ENCODE data around the gene GDF15.
A peak's percentile ranks its signal among the peaks of the same experiment; 100 is the strongest.

GDF15 gene

DNA sequence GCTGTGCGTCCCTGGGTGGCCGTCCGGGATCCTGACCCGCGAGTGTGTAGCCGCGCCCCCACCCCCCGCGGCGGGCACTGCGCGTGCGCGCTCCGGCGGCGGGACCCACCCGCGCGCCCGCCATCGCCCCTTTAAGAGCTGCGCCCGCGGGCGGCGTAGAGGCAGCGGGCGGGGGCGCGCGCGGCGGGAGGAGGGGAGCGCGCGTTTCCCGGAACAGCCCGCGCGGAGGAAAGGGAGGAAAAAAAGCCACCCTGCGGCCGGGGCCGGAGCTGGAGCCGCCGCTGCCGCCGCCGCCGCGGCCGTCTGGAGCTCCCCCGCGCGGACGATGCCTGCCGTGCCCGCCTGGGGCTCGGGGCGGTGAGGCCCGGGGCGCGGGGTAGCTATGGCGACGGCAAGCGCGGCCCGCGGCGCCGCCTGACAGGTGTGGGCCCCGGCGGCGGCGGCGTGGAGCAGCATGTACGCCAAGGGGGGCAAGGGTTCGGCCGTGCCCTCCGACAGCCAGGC lies 33.3 kb downstream of the GDF15 start, which contains the start of gene SSBP4:
SSBP4 (plus strand) TSS at position 204 of the 504 bp plus-strand sequence; CDS start at position 455, 251 bp downstream.
- DNase-seq (ENCODE audit: low spot score) = peak; percentile 91

DNA sequence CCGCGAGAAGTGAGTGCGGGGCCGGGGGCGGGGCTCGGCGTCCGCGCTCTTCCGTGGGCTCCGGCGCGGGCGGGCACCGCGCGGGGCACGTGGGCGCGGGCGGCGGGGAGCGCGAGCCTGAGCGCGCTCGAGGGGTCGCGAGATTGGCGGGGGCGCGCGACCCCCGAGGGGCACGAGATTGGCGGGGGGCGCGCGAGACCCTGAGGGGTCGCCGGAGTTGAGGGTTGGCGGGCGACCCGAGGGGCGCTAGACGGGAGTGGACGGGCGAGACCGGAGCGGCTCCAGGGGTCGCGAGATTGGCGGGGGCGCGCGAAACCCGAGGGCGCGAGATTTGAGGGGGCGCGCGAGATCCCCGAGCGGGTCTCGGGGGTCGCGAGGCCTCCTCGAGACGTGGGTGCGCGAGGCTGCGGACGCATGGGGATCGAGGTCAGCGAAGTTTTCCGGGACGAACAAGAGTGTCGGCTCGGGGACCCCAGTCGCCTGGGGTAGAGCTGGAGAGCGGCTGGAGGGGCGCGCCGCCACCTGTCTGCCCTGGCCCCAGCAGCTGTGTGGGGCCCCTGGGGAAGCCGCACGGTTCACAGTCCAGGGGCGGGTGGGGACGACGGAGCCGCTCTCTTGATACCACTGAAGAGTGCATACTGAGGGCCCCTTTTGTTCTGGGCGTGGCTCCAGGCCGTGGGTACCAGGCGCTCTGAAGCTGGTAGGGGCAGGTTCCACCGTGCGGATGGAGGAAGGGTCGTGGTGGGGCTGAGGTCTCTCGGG lies 33.9 kb downstream of the GDF15 start:
- no peak for DNase-seq (ENCODE audit: low spot score)

DNA sequence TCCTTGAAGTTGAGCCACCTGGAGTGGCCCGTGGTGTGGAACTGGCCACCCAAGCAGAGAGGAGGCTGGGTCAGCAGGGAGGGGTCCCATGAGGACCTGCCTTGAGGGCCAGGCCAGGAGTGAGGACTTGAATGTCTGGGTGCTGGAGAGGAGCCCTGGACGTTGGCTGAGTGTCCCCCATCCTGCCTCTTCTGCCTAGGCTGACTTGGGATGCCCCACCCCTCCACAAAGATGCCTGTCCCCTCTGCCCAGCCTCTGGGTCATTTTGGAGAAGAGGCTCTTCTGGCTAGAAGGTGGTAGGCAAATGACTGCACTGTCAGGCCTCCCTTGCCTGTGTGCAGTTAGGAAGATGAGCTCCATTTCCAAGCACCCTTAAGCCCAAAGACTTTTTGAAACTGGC lies 35.0 kb downstream of the GDF15 start:
- DNase-seq (ENCODE audit: low spot score) = no peak

DNA sequence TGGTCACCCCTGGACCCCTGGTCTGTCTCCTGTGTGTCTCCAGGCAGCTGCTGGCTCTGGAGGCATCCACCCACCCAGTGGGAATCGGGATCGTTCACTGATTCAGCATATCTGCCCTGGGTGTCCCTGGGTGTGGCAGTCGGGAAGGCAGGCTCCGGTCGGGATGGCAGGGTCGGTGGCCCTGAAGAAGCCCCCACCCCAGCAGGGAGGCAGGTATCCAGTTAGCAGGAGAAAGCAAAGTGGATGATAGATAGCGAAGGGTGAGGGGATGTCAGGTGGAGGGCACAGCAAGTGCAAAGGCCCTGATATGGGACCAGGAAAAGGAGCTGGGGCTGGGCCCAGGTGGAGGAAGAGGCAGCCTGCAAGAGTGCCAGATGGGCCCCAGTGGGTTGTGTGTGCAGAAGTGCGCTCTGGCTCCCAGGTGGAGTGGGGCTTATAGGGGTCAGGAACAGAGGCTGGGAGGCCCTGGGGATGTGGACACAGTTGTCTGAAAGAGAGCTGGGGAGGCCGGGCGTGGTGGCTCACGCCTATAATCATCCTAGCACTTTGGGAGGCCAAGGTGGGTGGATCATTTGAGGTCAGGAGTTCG lies 35.5 kb downstream of the GDF15 start:
- no peak for DNase-seq (ENCODE audit: low spot score)

DNA sequence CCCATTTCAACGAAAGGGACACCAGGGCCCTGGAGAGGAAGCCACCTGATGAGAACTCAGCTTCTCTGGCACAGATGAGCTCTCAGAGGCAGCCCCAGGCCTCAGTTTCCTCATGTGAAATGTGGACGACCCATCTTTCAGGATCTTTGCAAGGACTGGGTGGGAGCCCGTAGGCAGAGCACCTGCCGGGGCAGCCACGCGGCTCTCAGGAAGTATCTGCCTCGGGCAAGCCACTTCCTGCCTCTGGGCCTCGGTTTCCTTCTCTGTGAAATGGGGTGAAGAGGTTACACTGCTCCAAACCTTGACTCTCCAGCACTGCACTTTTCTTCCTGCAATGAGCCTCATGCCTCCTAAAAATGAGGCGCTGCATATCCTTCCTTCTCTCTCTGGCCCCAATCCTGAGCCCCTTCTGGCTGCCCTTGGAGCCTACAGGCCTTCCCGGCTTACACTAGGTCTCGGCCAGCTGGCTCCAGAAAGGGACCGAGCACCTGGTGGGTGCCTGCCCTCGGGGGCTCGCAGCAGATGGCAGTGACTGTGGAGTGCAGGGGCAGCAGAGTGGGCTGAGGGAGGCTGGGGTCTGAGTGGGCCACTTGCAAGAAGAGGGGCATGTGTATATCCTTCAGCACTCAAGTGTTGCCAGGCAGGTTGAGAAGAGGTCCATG lies 36.7 kb downstream of the GDF15 start:
- no peak for DNase-seq (ENCODE audit: low spot score)

DNA sequence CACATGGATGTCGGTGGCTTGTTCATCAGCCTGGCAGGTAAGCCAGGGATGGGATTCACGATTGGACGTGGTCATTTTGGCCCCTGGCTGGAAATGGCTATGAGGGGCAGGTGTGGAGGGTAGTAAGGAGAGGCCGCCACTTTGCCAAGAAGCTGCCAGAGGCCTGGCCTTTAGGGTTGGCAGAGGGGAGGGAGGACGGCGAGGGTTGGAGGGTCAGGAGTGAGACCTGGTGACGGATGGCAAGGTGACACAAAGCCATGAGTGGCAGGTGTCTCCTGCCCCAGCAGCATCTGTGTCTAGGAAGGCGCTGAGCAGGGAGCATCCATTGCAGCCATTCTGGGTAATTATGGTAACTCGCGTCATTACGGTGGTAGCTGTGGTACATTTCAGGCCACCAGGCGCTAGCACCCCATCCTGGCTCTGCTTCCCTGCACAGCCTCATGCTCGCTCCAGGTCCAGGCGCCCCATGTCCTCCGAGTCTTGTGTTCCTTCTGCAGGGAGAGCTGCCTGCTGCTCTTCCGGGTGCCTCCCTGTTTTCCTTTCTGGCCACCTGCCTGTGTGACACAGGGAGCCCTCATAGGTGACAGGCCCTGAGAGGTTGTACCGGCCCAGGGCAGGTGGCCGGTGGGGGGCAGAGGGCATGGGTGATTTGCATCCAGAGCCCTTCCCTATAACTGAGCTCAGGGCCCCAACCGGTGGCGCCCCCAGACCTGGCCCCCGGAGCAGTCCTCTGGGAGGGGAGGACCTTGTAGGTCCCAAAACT lies 37.5 kb downstream of the GDF15 start:
- no peak for DNase-seq (ENCODE audit: low spot score)

DNA sequence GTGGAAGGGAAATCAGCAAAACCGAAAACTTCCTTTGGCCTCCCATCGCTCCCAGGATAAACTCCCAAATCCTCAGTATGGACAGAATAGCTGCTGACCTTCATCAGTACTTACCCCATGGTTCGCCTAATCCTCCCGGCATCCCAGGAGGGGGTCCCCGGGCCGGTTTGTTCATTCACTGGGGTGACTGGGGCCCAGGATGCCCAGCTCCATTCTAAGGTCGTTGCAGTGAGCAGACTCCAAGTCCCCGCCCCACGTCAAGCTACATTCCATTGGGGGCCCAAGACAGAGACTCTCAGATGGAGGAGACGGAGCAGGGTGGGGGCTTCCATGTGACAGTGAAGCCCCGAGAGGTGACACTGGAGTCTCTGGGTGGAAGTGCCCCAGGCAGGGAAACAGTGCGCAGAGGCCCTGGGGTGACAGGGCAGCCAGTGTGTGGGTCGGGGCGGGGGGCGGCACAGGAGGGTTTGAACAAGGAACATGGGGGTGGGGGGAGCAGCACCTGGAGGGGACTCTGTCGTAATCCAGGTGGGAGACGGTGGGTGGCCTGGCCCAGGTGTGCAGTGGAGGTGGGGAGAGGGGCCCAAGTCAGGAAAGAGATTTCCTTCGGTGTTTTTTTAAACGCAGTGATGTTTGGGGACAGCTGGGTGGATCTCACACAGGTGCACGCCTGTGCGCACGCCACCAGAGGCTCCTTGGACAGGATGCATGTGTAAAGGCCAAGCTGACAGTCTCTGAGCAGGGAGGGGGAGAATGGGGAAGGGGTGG lies 38.3 kb downstream of the GDF15 start:
- no peak for DNase-seq (ENCODE audit: low spot score)

DNA sequence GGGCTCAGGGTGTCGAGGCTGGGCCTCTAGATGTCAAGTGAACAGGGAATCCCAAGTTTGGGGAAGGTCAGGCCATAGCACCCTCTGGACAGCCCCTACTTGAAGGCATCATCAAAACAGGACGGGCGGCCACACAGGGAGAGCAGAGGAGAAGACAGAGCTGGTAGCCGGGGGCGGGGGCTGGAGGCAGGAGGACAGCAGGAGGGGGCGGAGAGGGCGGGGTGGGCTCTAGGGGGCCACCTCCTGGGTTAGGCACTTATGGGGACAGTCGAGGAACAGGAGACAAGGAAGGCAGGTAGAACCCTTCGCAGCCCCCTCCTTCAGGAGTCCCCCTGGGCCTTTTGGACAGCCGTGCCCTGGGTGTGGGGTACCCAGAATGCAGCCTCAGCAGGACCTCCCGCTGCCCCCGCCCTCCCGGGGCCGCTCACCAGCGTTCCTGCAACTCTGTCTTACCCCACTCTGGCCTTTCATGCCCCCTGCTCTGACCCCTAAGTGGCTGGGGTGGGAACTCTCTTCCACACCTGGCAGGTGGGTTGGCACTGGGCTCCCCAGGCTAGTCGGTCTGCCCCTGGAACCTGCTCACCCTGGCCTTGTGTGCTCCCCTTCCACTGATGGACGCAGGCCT lies 39.0 kb downstream of the GDF15 start:
- DNase-seq (ENCODE audit: low spot score) = no peak

DNA sequence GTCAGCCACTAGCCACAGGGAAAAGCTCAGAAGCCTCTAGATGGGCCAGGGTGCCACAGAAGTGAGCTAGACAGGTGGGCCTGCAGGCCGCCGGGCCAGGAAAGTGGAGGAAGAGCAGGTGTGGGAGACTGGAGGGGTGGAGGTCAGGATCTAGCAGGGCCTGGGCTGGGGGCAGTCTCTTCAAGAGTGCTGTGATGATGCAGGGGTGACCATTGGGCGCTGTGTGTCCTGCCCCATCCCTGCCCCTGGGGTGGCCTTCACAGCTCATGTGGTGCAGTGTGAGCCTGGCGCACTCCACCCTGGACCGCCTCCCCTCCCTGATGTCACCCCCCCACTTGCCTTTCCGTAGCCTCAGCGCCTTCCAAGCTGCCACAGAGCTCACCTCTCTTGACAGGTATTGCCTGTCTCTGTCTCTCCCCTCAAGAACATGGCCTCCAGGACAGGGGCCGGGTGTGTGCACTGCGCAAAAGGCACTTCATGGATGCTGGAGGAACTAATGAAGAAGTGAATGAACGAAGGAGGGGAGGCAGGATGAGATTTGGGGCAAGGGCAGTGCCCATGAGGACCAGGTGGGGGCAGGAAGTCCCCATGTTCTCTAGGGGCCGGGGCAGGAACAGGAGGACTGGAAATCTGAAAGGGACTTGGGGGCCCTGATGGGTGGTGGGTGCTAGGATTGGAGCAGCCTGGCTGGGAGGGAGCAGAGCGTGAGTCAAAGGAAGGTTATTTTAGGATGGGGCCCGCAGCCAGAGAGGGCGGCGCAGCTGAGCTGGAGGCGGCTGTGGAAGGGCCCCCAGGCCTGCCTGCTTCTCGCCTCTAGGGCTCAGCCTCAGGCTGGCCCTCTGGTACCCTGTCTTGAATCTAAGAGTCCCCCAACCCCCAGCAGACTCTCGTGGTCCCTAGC lies 39.8 kb downstream of the GDF15 start:
- no peak for DNase-seq (ENCODE audit: low spot score)

DNA sequence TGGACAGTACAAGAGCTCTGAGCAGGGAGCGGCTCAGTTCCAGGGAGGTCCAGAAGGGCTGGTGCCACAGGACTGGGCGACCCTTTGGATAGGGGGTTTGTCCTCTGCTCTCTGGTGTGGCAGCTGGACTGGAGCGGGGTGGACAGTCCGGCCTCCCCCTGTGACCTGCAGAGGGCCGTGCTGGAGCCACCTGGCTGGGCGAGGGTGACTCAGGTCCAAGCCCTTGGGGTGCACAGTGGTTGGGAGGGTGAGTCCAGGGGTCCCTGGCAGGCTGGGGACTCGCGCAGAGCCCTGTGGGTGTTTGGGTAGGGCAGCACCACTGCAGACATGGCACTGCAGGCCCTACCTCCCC lies 40.4 kb downstream of the GDF15 start:
- DNase-seq (ENCODE audit: low spot score) = no peak

DNA sequence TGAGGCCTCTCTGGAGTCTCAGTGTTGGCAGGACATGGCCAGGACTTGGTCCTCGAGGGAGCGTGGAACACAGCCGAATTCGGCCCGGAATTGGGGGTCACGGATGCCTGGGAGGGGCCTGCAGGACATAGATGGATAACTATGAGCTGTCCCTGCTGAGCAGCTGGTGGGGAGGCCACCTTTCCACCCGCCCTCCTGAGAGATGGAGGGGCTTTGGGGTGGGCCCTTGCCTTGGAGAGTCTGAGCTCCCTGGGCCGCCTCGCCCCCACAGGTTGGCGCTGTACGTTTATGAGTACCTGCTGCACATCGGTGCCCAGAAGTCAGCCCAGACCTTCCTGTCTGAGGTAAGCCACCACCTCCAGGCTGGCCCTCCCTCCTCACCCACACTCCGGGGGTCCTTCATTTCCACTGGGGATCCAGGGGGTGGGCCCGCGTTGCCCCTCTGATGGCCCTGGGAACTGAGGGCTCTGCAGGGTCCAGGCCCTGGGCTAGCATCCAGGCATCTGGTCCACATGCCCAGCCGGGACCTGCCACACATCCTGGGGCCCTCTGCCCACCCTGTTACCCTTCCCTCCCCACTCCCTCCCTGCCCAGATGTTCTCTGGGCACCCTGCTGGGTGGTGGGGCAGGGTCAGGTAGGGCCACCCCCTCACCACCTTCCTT lies 41.3 kb downstream of the GDF15 start:
- DNase-seq (ENCODE audit: low spot score) = no peak

DNA sequence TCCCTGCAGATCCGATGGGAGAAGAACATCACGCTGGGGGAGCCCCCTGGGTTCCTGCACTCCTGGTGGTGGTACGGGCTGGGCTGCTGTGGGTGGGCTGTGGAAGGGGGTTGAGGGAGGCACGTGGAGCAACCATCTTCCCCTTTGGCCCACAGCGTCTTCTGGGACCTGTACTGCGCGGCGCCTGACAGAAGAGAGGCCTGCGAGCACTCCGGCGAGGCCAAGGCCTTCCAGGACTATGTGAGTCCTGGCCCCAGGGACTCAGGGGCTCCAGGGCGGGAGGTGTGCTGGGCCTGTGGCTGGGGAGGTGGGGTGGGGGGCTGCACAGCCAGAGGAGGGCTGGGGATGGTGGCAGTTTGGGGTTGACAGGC lies 41.8 kb downstream of the GDF15 start:
- DNase-seq (ENCODE audit: low spot score) = no peak

DNA sequence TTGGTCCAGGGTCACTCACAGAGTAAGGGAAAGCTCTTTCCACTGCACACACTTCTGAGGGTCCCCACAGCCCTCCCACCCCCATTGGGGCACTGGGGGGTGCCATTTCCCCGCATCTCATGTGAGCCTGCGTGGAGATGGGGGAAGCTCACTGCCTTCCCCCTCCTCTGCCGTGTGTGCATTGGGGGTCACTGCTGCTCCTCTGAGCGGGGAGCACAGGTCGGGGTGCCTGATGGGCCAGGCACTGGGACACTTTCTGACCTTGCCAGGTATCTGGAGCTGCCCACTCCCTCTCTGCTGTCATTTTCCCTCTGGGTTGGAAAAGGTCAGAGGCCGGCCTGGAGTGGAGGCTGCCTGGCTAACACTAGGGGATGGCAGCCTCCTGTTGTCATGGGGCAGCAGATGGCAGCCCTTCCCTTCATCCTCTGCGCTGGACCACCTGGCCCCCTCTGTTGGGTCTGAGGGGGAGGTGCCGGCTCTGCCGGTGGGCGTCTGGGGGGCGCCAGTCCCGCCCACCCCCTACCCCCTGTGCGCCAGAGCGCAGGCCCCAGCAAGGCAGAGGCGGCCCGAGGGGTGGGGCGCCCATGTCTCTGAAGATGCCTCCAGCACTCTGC lies 42.3 kb downstream of the GDF15 start:
- no peak for DNase-seq (ENCODE audit: low spot score)

DNA sequence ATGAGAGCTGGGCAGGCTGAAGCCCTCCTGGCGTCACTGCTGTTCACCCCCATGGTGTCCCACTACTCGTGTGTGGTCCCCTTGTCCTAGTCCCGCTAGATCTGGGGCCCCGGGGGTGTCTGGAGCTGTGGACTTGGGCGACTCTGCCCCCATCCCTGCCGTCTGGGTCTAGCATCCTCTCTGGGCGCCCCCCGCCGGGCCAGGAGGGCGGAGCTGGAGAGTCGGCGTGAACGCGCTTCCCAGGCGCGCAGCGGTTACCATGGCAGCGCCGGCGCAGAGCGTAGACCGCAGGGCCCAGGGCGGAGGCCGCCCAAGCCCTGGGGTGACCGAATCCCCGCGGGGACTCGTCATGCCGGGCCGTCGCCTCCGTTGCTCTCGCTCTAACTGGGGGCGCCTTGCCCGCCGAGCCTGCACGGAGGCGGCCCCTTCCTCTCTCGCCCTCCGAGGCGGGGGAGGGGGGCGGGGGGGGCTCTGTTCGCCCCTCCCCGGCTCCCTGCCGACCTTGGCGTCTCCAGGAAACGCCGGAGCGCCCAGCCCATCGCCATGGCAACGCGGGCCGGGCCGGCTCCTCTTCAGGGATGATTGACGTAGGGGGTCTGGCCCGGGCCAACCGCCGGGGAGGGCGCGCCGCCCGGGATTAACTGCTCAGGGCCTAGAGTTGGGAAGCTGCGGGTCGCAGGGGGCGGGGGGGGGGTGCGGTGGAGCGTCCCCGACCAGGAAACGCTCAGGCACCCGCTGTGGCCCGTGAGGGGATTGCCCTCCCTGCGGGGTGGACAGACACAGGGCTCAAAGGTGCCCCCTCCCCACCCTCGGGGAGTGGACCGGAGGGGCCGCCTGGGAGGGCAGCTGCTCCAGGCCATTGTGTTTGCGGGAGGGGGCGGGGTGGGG lies 43.1 kb downstream of the GDF15 start:
- peak; percentile 86 for DNase-seq (ENCODE audit: low spot score)

DNA sequence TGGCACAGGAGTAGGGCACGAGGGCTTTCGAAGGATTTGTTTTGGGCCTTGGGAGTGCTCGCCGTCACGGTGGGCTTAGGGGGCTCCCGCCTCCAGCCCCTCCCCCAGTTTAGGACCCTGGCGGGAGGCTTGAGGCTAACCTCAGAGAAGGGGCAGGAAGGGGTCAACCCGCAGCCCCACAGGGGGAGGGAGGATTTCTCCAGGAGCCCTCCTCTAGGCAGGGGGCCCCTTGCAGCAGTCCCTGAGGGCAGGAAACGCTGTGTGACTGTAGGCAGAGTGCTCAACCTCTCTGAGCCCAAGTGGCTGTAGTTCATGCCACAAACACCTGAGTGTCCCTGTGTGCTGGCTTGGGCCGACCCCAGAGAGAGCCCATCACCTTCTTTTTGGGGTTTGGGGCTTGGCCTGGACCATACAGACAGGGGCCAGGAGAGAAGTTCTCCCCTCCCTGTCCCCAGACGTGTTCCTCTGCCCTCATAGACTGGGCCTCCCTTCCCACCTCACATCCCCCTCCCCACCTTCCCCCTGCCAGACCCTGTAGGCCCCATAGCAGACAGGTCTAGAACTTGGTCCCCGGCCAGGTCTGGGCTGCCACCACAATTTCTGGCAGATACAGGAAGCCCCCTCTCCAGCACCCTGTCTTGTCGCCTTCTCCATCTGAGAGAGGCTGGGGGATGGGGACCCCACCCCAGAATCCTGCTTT lies 43.9 kb downstream of the GDF15 start:
- DNase-seq (ENCODE audit: low spot score) = no peak

DNA sequence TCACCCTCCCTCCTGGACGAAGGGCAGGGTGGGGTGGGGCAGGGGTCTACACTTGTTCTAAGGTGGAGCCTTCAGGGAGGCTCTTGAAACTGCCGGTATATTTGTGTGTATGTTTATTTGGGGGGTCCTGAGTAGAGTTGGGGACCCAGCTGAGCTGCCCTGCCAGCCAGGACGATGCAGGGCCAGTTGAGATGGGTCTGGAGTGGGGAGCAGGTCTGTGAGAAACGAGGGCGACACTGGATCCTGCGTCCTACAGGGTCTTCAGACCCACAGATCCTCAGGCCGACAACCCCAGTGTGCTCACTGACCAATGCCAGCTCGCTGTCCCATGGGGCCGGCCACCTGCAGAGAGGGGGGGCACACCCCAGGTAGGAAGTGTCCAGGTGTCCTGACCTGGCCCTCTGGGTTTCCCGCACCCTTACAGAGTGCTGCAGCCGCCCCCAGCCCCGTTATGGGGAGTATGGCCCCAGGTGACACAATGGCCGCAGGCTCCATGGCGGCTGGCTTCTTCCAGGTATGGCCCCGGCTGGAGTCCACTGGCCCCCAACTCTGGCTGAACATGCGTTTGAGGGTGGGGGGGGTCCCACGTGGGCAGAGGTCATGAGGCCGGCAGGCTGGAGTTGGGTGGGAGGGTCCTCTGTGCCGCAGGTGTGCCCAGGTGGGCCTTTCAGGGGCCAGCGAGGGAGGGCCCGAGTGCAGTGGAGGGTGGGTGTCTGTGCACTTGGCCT lies 44.6 kb downstream of the GDF15 start:
- no peak for DNase-seq (ENCODE audit: low spot score)

All from left forelimb (tissue), 1 donor.